OCI-LY7 (cell line): ENCODE measurements around the gene CPEB4.

Source experiments
- EZH2phosphoT487 ChIP-seq: fragments of 200-600 bp; sonication (generic); IDR thresholded peaks from 2 replicates; pipeline ENCODE4 v1.6.1; 2018; ENCODE audit warnings: low read depth, borderline replicate concordance, mild to moderate bottlenecking, mixed run types, antibody characterized with exemption, low read length, moderate library complexity, mixed read lengths
- TF ChIP-seq, protein P1 (sequence below): fragments of 200-600 bp; sonication (generic); conservative IDR thresholded peaks from 2 replicates; pipeline ENCODE4 v1.5.1; 2014; ENCODE audit warnings: mild to moderate bottlenecking, antibody characterized with exemption, low read length, moderate library complexity, mixed read lengths

DNA sequence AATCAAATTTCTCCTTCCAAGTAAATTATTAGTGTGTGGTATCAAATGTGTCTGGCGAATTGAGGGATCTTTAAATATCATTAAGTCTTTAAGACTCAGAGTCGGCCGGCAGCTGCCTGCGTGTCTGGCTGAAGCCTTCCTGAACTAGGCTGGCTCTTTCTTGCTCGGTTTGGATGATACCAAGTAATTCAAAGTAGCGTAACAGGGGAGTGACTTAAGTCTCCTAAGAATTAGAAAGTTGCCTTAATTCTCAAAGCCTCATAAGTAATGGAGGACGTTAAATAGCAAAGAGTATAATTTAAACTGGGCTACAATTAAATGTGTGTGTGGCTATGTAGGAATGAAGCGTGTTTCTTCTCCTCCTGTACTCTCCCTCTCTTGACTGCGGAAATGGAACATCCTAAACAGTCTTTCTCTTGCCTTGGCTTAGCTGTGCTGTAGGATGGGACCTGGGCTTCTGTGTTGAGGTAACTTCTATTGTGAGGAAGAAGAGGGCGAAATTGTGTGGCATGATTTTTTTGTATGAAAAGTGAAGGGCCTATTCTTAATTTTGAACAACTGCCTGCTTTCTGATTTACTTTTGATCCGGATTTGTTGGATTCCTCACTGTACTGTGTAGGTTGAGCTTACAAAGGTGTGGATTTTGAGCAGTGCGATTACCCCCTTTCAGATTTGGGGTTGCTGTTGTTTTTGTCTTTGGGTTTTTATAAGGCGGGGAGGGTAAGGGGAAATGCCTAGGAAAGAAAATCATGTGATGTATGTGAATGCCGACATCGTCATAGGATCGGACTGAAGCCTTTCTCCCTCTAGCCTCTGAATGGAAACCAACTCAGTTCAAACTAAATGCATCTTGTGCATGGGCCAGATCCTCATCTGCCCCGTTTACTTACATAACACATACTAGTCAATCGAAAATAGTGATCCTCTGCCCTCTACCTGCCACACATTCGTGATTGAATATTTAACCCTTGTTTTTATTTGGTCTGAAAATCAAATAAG lies 29.9 kb downstream of the CPEB4 start:
- TF ChIP-seq, protein P1, sequence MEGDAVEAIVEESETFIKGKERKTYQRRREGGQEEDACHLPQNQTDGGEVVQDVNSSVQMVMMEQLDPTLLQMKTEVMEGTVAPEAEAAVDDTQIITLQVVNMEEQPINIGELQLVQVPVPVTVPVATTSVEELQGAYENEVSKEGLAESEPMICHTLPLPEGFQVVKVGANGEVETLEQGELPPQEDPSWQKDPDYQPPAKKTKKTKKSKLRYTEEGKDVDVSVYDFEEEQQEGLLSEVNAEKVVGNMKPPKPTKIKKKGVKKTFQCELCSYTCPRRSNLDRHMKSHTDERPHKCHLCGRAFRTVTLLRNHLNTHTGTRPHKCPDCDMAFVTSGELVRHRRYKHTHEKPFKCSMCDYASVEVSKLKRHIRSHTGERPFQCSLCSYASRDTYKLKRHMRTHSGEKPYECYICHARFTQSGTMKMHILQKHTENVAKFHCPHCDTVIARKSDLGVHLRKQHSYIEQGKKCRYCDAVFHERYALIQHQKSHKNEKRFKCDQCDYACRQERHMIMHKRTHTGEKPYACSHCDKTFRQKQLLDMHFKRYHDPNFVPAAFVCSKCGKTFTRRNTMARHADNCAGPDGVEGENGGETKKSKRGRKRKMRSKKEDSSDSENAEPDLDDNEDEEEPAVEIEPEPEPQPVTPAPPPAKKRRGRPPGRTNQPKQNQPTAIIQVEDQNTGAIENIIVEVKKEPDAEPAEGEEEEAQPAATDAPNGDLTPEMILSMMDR = peak; percentile 69
- TF ChIP-seq EZH2phosphoT487 = no peak
